GM12878 (cell line): ENCODE measurements around the gene OR51G2.

Experiments
- POLR2AphosphoS5 ChIP-seq: IDR thresholded peaks from 2 replicates; pipeline ENCODE4 v1.6.1; 2011; ENCODE audit warnings: mild to moderate bottlenecking, low read length, inconsistent platforms
- TF ChIP-seq, protein P1 (sequence below): fragments of 450-650 bp; IDR thresholded peaks from 2 replicates; pipeline ENCODE4 v1.6.1; 2016; ENCODE audit warnings: mild to moderate bottlenecking

DNA sequence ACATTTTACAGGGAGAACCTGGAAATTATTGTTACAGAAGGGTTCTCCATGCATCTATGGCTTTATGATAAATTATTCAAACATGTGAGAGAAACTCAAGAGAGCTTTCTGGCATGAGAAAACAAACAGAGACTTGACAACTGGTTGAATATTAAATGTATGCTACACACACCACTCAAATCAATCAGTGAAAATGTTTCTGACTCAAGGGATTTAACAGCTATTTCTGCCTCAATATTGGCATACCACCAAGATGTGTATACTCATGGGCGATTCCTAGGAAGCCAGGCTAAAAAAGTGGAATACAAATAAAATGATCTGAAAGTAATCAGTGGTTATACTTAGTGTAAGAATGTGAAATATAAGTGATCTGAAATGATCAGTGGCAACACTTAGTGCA, 53.3 kb downstream of the OR51G2 start:
- no peak for TF ChIP-seq POLR2AphosphoS5
- TF ChIP-seq, protein P1, sequence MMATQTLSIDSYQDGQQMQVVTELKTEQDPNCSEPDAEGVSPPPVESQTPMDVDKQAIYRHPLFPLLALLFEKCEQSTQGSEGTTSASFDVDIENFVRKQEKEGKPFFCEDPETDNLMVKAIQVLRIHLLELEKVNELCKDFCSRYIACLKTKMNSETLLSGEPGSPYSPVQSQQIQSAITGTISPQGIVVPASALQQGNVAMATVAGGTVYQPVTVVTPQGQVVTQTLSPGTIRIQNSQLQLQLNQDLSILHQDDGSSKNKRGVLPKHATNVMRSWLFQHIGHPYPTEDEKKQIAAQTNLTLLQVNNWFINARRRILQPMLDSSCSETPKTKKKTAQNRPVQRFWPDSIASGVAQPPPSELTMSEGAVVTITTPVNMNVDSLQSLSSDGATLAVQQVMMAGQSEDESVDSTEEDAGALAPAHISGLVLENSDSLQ = no peak
